ENCODE measurements around the gene NEGR1. TPM values are rescaled to one million over a fixed set of nuclear protein-coding genes. Genes with fewer than 3 reads are reported as not detected.

Gene NEGR1
- total and polyA plus RNA-seq, 9 of the 15 experiments (the other 6 are each of a cell fraction or from before 2014, with no cell fraction given): not detected

DNA sequence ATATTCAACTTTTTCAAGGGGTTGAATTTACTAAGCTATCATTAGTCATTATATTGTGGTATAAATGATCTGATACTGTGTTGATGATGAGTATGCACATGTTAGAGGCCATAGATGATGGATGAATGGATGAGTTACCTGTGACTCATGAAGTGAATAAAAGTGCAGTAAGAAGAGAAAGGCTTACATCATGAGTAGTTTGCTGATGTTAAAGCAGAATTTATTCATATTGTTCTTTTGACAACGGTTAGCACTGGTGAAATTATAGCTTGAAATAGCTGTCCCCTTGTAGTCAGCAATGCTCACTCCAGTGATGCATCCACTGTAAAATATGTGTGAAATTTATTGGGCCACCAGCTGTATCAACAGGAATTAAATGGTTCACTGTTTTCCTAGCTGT is 660.6 kb downstream of the NEGR1 start:
- in situ Hi-C loops (cut with MboI) (no loop called here), intact Hi-C loops (cut with micrococcal nuclease) (no loop called here)
- POLR2A ChIA-PET: no interaction called here
- WGBS (ENCODE audit: insufficient coverage, low coverage, missing lambda C conversion rate): 0% methylated on average over 1 of the region's 1 CpG
- Histone ChIP-seq H3K27ac (ENCODE audit: extremely low read depth, low read depth, low read length) (no peak overlapping the region), H3K4me1 (replicated peaks in 1 of 2; ENCODE audit: control insufficient read depth in 2 of 2, insufficient read depth in 2 of 2, low read length in 2 of 2) (no peaks in the 10 kb centered on the region), H3K4me3 (no peak overlapping the region), H3K79me2 (ENCODE audit: control insufficient read depth, insufficient read depth, low read length) (no peaks in the 10 kb centered on the region), H3K9ac (ENCODE audit: insufficient read depth in 1 of 2, low read depth in 2 of 2, low read length in 2 of 2) (no peak overlapping the region), H4K20me1 (replicated peaks; ENCODE audit: control insufficient read depth, insufficient read depth, low read length) (no peaks in the 10 kb centered on the region), H2AFZ (ENCODE audit: low read depth, low read length) (no peak overlapping the region), H3K9me3 (replicated peaks; ENCODE audit: control insufficient read depth, insufficient read depth, low read depth, low read length) (no peaks in the 10 kb centered on the region), H3K27me3 (ENCODE audit: control insufficient read depth in 2 of 2, insufficient read depth in 2 of 2, low read length in 2 of 2) (no peaks in the 10 kb centered on the region), H3K4me2 (ENCODE audit: insufficient read depth, low read length) (no peak overlapping the region), H3K9me1 (ENCODE audit: control insufficient read depth, insufficient read depth, low read length) (no peaks in the 10 kb centered on the region), H3K36me3 (ENCODE audit: control insufficient read depth, insufficient read depth, low read length) (no peaks in the 10 kb centered on the region)
- CTCF ChIA-PET (ENCODE audit: low intra/inter-chr PET ratio): no interaction called here
- FAIRE-seq (no peak), DNase-seq (ENCODE audit: extremely low read depth in 1 of 4, low spot score in 3 of 4) (no peak), ATAC-seq (no peak)
- TF ChIP-seq NFATC3 (IDR thresholded peaks at IDR 0.05) (no peak), CREM (IDR thresholded peaks at IDR 0.05; ENCODE audit: low read depth) (no peak), ZNF239 (CRISPR knock-in tag; IDR thresholded peaks at IDR 0.05) (no peak), ILF3 (IDR thresholded peaks at IDR 0.05; ENCODE audit: borderline replicate concordance) (no peak), MED1 (CRISPR knock-in tag; IDR thresholded peaks at IDR 0.05; ENCODE audit: borderline replicate concordance) (no peak), EP300 (IDR thresholded peaks at IDR 0.05; ENCODE audit: low read length) (no peak), RBM25 (IDR thresholded peaks at IDR 0.05; ENCODE audit: low read depth, low read length, severe bottlenecking) (no peak), GATA2 (CRISPR knock-in tag; IDR thresholded peaks at IDR 0.05) (no peak)
- no TSS peak for BruUV-seq (replicated peaks)
